Measurements from ENCODE around the gene CIAO1. TPM values are rescaled to one million over a fixed set of nuclear protein-coding genes. Genes with fewer than 3 reads are reported as not detected.
A peak's percentile ranks its signal among the peaks of the same experiment; 100 is the strongest.

Gene CIAO1
- total RNA-seq, 4 donors from 2014 or later: 60.6 to 128 (median 80.1) TPM

- DNase-seq: no peak
- WGBS, 2 donors: 79 to 81% methylated on average over 2 of the region's 4 CpGs
Measured at GRCh38 chr2:96231316-96231715, 34.7 kb upstream of the CIAO1 start.

GRCh38 chr2:96233436-96233835 lies 32.6 kb upstream of the CIAO1 start:
- Histone ChIP-seq H3K27me3 (no peaks in the 10 kb centered on the region), H3K4me1 (no peaks in the 10 kb centered on the region), H3K36me3 (peaks cover 0 to 10% (median 0%) of the 10 kb centered on the region in 3 donors), H3K27ac (no peak overlapping the region), H3K9me3 (no peaks in the 10 kb centered on the region), H3K4me3 (no peak overlapping the region)
- intact Hi-C loops (cut with DNase I): no loop called here
- no peak for DNase-seq
- TF ChIP-seq POLR2A (IDR thresholded peaks at IDR 0.05) (no peak), CTCF (IDR thresholded peaks at IDR 0.05) (no peak)
- WGBS, 2 donors: 93 to 96% methylated on average over 6 of the region's 6 CpGs

More at GRCh38 chr2:96231316-96231715, 34.7 kb upstream of the CIAO1 start:
- Histone ChIP-seq H3K36me3 (no peaks in the 10 kb centered on the region), H3K4me1 (no peaks in the 10 kb centered on the region), H3K9me3 (no peaks in the 10 kb centered on the region), H3K27ac (no peak overlapping the region), H3K4me3 (no peak overlapping the region), H3K27me3 (no peaks in the 10 kb centered on the region)
- intact Hi-C loops (cut with DNase I): no loop called here
- TF ChIP-seq CTCF (IDR thresholded peaks at IDR 0.05): no peak
- TF ChIP-seq POLR2A (IDR thresholded peaks at IDR 0.05): no peak

- TF ChIP-seq CTCF (IDR thresholded peaks at IDR 0.05) (peak in 1 of 6 experiments; percentile 8), POLR2A (IDR thresholded peaks at IDR 0.05) (no peak)
- Histone ChIP-seq H3K27me3 (no peaks in the 10 kb centered on the region), H3K36me3 (peaks cover 0 to 13% (median 0%) of the 10 kb centered on the region in 3 donors), H3K4me1 (no peaks in the 10 kb centered on the region), H3K4me3 (no peak overlapping the region), H3K27ac (no peak overlapping the region), H3K9me3 (no peaks in the 10 kb centered on the region)
- intact Hi-C loops (cut with DNase I): no loop called here
- WGBS, 2 donors: 61 to 64% methylated on average over 2 to 4 of the region's 4 CpGs
- no peak for DNase-seq
Measured at GRCh38 chr2:96233880-96234316, 32.1 kb upstream of the CIAO1 start.

- WGBS, 2 donors: 100% methylated on average over 1 of the region's 1 CpG
- H3K4me1 ChIP-seq: peaks cover 0 to 16% (median 7%) of the 10 kb centered on the region in 3 donors
- intact Hi-C loops (cut with DNase I): no loop called here
Measured at GRCh38 chr2:96236882-96237281, 29.1 kb upstream of the CIAO1 start.

GRCh38 chr2:96238266-96238665 lies 27.8 kb upstream of the CIAO1 start:
- TF ChIP-seq POLR2A (IDR thresholded peaks at IDR 0.05) (no peak), CTCF (IDR thresholded peaks at IDR 0.05) (no peak)
- intact Hi-C loops (cut with DNase I): no loop called here
- no peaks in the 10 kb centered on the region for H3K9me3 ChIP-seq
- no peaks in the 10 kb centered on the region for H3K27me3 ChIP-seq
- peaks cover 0 to 24% (median 7%) of the 10 kb centered on the region in 3 donors for H3K4me1 ChIP-seq
- no peak overlapping the region for H3K4me3 ChIP-seq
- no CpG with 5 or more reads among the region's 3 CpGs for WGBS, 2 donors
- peaks cover 0 to 33% (median 0%) of the 10 kb centered on the region in 3 donors for H3K36me3 ChIP-seq
- H3K27ac ChIP-seq: no peak overlapping the region
- no peak for DNase-seq

More at GRCh38 chr2:96236882-96237281, 29.1 kb upstream of the CIAO1 start:
- Histone ChIP-seq H3K9me3 (no peaks in the 10 kb centered on the region), H3K27ac (no peak overlapping the region), H3K36me3 (peaks cover 0 to 33% (median 0%) of the 10 kb centered on the region in 3 donors), H3K27me3 (no peaks in the 10 kb centered on the region), H3K4me3 (no peak overlapping the region)
- TF ChIP-seq CTCF (IDR thresholded peaks at IDR 0.05): no peak
- no peak for DNase-seq

Measured in esophagus squamous epithelium (tissue), 5 donors.